K562 (cell line): ENCODE measurements around the gene LRRC74B. TPM values are rescaled to one million over a fixed set of nuclear protein-coding genes. Genes with fewer than 3 reads are reported as not detected.

Experiments used
- ARHGAP35 ChIP-seq: fragments of 450-650 bp; IDR thresholded peaks from 2 replicates; pipeline ENCODE4 v1.6.1; 2018; ENCODE audit not compliant: partially characterized antibody
- ARID3A ChIP-seq: IDR thresholded peaks from 2 replicates; pipeline ENCODE4 v1.6.1; 2012; ENCODE audit warnings: low read depth, low read length, improper control_type of control experiment, borderline replicate concordance
- E2F1 ChIP-seq: sonication (generic); formaldehyde crosslinking; IDR thresholded peaks from 2 replicates; pipeline ENCODE4 v1.8.1; 2023; ENCODE audit warnings: mild to moderate bottlenecking, missing genetic modification reagents, moderate library complexity
- EZH2 ChIP-seq: IDR thresholded peaks from 2 replicates; pipeline ENCODE4 v1.6.1; 2012; ENCODE audit warnings: low read depth, mild to moderate bottlenecking, inconsistent platforms, low read length, borderline replicate concordance
- GMEB1 ChIP-seq: fragments of 250-450 bp; sonication (Bioruptor Pico); IDR thresholded peaks from 2 replicates; pipeline ENCODE4 v1.4.0; 2020; ENCODE audit warnings: mild to moderate bottlenecking
- GTF2A2 ChIP-seq: IDR thresholded peaks from 2 replicates; pipeline ENCODE4 v1.6.1; 2016; ENCODE audit warnings: mild to moderate bottlenecking, missing genetic modification characterization, missing compliant biosample characterization
- KDM4B ChIP-seq, 2 experiments: fragments of 450-650 bp in 1 of 2; sonication (generic) in 1 of 2; IDR thresholded peaks; 2 replicates each; pipeline ENCODE4 v1.6.1; 2016 to 2017; ENCODE audit warnings: borderline replicate concordance in 2 of 2, antibody characterized with exemption in 1 of 2, low read depth in 1 of 2, mild to moderate bottlenecking in 1 of 2
- KLF13 ChIP-seq: fragments of 450-650 bp; IDR thresholded peaks from 2 replicates; pipeline ENCODE4 v1.6.1; 2016; ENCODE audit warnings: missing genetic modification characterization, low read depth, mild to moderate bottlenecking, missing compliant biosample characterization, moderate library complexity, borderline replicate concordance
- MBD2 ChIP-seq: sonication (generic); IDR thresholded peaks from 2 replicates; pipeline ENCODE4 v1.6.1; 2016; ENCODE audit warnings: low read depth, borderline replicate concordance
- NFE2 ChIP-seq: IDR thresholded peaks from 2 replicates; pipeline ENCODE4 v1.6.1; 2014; ENCODE audit warnings: antibody characterized with exemption, low read depth
- PKNOX1 ChIP-seq: fragments of 450-650 bp; IDR thresholded peaks from 2 replicates; pipeline ENCODE4 v1.6.1; 2016
- POLR2AphosphoS5 ChIP-seq: IDR thresholded peaks from 2 replicates; pipeline ENCODE4 v1.6.1; 2011; ENCODE audit warnings: mild to moderate bottlenecking, low read depth, low read length, moderate library complexity; ENCODE audit not compliant: control insufficient read depth, insufficient read depth
- RBM17 ChIP-seq: fragments of 200-400 bp; formaldehyde crosslinking; IDR thresholded peaks from 2 replicates; pipeline ENCODE4 v1.6.1; 2017; ENCODE audit warnings: low read depth, mild to moderate bottlenecking, low read length, borderline replicate concordance
- SIX5 ChIP-seq, 2 experiments: IDR thresholded peaks; 2 replicates each; pipeline ENCODE4 v1.6.1; 2011; ENCODE audit warnings: low read length in 2 of 2, borderline replicate concordance in 1 of 2, low read depth in 1 of 2, mild to moderate bottlenecking in 1 of 2, moderate library complexity in 1 of 2; ENCODE audit not compliant: insufficient read depth in 1 of 2
- SMARCA5 ChIP-seq: fragments of 450-650 bp; IDR thresholded peaks from 2 replicates; pipeline ENCODE4 v1.6.1; 2016
- SP2 ChIP-seq: IDR thresholded peaks from 2 replicates; pipeline ENCODE4 v1.6.1; 2011; ENCODE audit warnings: mild to moderate bottlenecking, low read depth, low read length, moderate library complexity; ENCODE audit not compliant: poor library complexity, severe bottlenecking; ENCODE audit errors: extremely low read depth
- SREBF2 ChIP-seq: sonication (generic); formaldehyde crosslinking; IDR thresholded peaks from 2 replicates; pipeline ENCODE4 v1.4.0; 2020; ENCODE audit warnings: mild to moderate bottlenecking, missing genetic modification reagents
- THRAP3 ChIP-seq: fragments of 450-650 bp; IDR thresholded peaks from 2 replicates; pipeline ENCODE4 v1.6.1; 2016; ENCODE audit warnings: mild to moderate bottlenecking, inconsistent platforms, borderline replicate concordance
- ZFP1 ChIP-seq: fragments of 450-650 bp; formaldehyde crosslinking; IDR thresholded peaks from 2 replicates; pipeline ENCODE4 v1.4.0; 2020; ENCODE audit warnings: mild to moderate bottlenecking, mixed read lengths
- ZNF23 ChIP-seq: fragments of 250-450 bp; sonication (Bioruptor Pico); IDR thresholded peaks from 2 replicates; pipeline ENCODE4 v1.4.0; 2020; ENCODE audit warnings: mild to moderate bottlenecking
- ZNF263 ChIP-seq: sonication (generic); formaldehyde crosslinking; IDR thresholded peaks from 2 replicates; pipeline ENCODE4 v1.8.0; 2022; ENCODE audit warnings: mild to moderate bottlenecking, missing genetic modification reagents, borderline replicate concordance
- ZNF696 ChIP-seq: fragments of 250-450 bp; sonication (Bioruptor Pico); conservative IDR thresholded peaks from 2 replicates; pipeline ENCODE4 v1.4.0; 2020; ENCODE audit warnings: mild to moderate bottlenecking, moderate library complexity
- ZNF77 ChIP-seq: fragments of 250-450 bp; sonication (Bioruptor Pico); IDR thresholded peaks from 2 replicates; pipeline ENCODE4 v1.5.0; 2020
- polyA plus RNA-seq, 8 experiments: library from polyadenylated mRNA; depleted of rRNA in 4 of 8; stranded (reverse) in 5 of 8; unstranded in 3 of 8; fragments of >200 nt; fragmentation: Nextera tagmentation in 2 of 8; fragmentation: Illumina TruSeq in 1 of 8; extraction: Ambion mirVana in 2 of 8; extraction: Trizol in 1 of 8; gene quantifications; 2 replicates each; pipeline versions ENCODE4 v1.2.1 to v1.2.3, GENCODE V29; 2011 to 2014; ENCODE audit warnings: inconsistent platforms in 1 of 8, missing spikeins in 1 of 8
- total RNA-seq, 7 experiments: library from RNA; depleted of rRNA in 6 of 7; stranded (reverse); fragments of >200 nt in 6 of 7; fragmentation: Illumina TruSeq in 2 of 7; extraction: Trizol in 2 of 7; gene quantifications; 2 replicates each; pipeline versions ENCODE4 v1.2.1 to v1.2.3, GENCODE V29; 2011 to 2021; ENCODE audit warnings: low replicate concordance in 1 of 7

LRRC74B gene
- total and polyA plus RNA-seq, 9 of the 15 experiments (the other 6 are each of a cell fraction or from before 2014, with no cell fraction given) = not detected

GRCh38 chr22:21102659-21103267, 57.0 kb downstream of the LRRC74B start (continued):
- TF ChIP-seq MBD2 (no peak), NFE2 (no peak), ARHGAP35 (no peak), SP2 (no peak), ZNF263 (CRISPR knock-in tag) (peak; percentile 75; the same call in 1 of the 2 replicates), SREBF2 (CRISPR knock-in tag) (no peak), THRAP3 (no peak), GTF2A2 (no peak), SMARCA5 (no peak), EZH2 (0 out of 2 replicates have a peak, but pooled peaks have one; percentile 68), PKNOX1 (no peak), KDM4B (IDR thresholded peaks at IDR 0.05; ENCODE audit: borderline replicate concordance in 2 of 2, low read depth in 1 of 2) (no peak), ZNF77 (no peak), GMEB1 (no peak), SIX5 (IDR thresholded peaks at IDR 0.05; ENCODE audit: borderline replicate concordance in 1 of 2, insufficient read depth in 1 of 2, low read depth in 1 of 2, low read length in 2 of 2) (no peak), ZFP1 (CRISPR knock-in tag) (no peak), ZNF696 (no peak), KLF13 (tag) (peak; percentile 71), POLR2AphosphoS5 (no peak), E2F1 (CRISPR knock-in tag) (peak; percentile 92), RBM17 (no peak), ZNF23 (CRISPR knock-in tag) (no peak), ARID3A (peak; percentile 64; the same call in 1 of the 2 replicates)
